HG03378 (cell line): Measurements from ENCODE around the gene VSIG10L2.
"Not testable (repeated sequence)": the region's sequence is repeated elsewhere in the genome, so short reads cannot be mapped to it uniquely, and the experiment has no call there.

Experiments
- ATAC-seq: cut with Tn5 transposase; IDR thresholded peaks from one replicate; pipeline ENCODE4 v1.9.1; 2021; ENCODE audit warnings: mild to moderate bottlenecking, moderate library complexity; ENCODE audit not compliant: unreplicated experiment

Gene VSIG10L2

GRCh38 chr11:125945797-125946520 is at the start of gene VSIG10L2:
TSS of gene VSIG10L2 (plus strand) at chr11:125946044. CDS start at chr11:125946056, 12 bp downstream.
- no peak for ATAC-seq

GRCh38 chr11:125901872-125902271 is 44.0 kb upstream of the VSIG10L2 start:
- ATAC-seq: no peak

- no peak for ATAC-seq
Observed at GRCh38 chr11:125902277-125902926, 43.4 kb upstream of the VSIG10L2 start.

DNA sequence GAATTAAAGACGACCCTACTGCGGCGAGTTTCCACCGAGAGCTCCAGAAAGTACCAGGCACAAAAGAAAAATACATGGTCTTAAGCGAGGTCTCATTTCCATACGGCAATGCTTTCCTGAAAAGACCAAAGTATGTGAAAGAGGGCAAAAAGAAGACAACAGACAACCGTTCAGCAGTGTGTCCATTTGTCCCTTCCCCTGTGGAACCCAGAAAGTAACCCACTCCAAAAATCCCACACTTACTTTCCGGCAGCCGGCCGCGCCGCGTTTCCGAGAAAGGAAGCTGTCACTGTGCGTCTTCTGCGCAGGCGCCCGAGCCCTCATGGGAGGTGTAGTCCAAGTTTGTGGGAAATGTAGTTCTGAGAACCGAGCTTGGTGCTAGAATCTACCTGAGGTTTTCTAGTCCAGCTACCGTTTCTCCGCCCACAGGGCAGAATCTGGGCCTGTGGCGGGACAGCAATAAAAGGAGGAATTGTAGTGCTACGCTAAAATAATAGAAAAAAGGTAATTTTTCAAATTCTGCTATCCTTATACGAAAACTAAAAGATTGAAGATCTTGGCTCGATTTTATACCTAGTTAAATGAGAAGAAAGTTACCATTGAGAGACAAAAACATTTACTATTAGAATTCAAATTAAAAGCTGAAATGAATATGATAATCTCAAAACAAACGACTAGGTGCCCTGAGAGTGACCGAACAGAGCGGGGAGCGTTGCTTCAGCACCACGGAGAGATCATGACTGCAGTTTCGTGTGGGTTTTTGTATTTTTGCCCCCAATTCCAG is 42.7 kb upstream of the VSIG10L2 start, which contains the start of gene PUS3:
Gene PUS3 (minus strand): TSS at position 280 of the 784 bp plus-strand sequence. CDS start 6,922 bp downstream, outside the sequence.
- ATAC-seq: peak; percentile 96

DNA sequence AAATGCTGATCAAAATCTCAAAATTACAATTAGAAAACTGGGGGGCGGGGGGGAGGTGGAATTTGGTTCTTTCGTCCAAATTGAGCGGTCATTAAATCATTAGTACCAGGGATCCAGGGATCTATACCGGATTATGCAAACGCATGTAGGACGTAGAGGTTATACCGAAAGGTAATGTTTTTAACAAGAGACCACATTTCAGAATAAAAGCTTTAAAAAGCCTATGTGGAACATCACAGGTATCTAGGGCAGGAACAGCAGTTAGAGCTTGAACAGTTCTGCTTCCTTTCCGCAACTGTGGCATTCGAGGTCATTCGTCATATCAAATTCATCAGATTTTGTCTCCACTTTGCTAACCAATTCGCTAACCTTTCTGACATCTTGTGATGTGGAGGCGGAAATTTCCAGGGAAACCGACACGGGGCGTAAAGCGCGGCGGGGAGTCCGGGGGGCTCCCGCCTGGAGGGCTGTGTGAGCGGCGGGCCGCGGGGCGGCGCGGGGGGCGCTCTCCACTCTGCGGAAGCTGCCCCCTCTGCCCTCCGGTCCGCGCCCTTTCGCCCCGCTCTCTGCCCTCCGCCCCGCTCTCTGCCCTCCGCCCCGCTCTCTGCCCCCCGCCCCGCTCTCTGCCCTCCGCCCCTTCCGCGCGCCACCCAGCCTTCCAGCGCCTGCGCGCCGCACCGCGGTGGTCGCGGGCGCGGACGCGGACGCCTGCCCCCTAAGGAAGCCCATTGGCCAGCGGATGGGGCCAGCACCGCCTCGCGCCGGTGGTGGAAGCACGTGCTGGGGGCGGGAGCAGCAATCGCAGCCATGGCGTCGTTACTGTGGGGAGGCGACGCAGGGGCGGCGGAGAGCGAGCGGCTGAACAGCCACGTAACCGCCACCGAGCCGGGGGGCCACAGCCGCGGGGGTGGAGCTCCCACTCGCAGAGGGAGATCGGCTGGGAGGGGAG is 41.9 kb upstream of the VSIG10L2 start, which contains the start of gene DDX25:
Gene DDX25 (plus strand): TSS at position 798 of the 949 bp plus-strand sequence. CDS start 10 bp downstream, at position 808.
- ATAC-seq: no peak

GRCh38 chr11:125904678-125905077 is 41.2 kb upstream of the VSIG10L2 start:
- no peak for ATAC-seq

DNA sequence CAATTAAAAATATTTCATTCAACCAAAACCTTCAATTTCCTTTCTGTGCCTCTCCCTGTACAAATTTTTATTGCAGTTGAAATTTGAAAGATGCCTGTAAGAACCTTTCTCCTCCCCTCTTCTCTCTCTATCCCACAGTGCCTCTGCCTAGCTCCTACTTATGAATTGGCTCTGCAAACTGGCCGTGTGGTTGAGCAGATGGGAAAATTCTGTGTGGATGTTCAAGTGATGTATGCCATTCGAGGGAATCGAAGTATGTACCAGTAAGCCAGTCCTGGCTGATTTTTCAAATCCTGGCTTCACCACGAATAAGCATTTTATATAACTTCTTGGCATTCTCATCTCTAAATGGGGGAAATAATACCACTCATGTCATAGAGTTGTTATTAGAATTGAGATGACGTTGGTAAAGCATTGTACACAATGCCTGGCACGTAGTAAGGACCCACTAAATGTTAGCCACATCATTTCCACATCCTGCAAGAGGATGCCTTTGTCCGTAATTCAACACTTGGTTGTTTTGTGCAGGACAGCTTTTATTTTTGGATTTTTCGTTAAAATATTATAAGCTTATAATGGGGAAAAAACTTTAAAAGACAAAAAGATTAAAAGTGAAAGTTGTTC is 35.5 kb upstream of the VSIG10L2 start:
- ATAC-seq: no peak

GRCh38 chr11:125914601-125915000 is 31.2 kb upstream of the VSIG10L2 start:
- not testable (repeated sequence) for ATAC-seq

- no peak for ATAC-seq
Observed at GRCh38 chr11:125916683-125917347, 29.0 kb upstream of the VSIG10L2 start.

GRCh38 chr11:125918140-125918840 is 27.6 kb upstream of the VSIG10L2 start:
- no peak for ATAC-seq

DNA sequence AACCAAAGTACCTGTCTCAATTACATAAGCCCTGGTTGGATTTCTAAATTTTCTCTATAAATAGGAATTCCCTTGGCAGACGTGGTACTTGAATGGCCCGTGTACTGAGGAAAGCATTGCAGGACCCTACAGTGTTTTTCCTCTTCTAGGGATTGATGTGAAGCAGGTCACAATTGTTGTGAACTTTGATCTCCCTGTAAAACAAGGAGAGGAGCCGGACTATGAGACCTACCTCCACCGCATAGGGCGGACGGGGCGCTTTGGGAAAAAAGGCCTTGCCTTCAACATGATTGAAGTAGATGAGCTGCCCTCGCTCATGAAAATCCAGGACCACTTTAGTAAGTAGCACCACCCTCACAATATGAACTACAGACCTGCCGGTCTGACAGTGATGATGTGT is 24.8 kb upstream of the VSIG10L2 start:
- no peak for ATAC-seq

- ATAC-seq: no peak
Observed at GRCh38 chr11:125922156-125922555, 23.7 kb upstream of the VSIG10L2 start.

DNA sequence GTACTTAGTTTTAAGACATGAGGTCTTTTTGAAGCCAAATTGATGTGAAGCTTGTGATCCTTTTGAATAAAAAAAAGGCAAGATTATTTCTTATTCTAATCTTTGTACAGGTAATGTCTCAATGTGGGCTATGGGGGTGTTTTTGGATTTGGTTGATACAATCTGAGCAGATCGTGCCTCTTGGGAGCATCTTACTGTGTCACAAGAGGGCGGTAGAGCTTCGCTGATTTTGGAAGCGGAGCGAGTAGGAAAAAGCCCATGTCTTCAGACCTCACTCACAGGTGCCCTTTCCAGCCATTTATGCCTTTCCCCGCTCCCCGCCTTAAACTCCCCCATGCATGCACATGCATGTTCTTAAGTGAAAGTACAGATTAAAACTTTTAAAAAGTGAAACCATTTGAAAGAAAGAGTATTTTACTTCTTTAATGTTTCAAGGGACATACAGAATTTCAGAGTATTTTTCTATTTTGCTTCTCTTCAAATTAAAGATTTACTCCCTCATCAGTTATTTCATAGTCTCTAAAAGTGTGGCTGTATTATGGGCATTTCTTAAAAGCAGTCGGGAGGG is 22.7 kb upstream of the VSIG10L2 start:
- no peak for ATAC-seq

- no peak for ATAC-seq
Observed at GRCh38 chr11:125923633-125924032, 22.2 kb upstream of the VSIG10L2 start.

DNA sequence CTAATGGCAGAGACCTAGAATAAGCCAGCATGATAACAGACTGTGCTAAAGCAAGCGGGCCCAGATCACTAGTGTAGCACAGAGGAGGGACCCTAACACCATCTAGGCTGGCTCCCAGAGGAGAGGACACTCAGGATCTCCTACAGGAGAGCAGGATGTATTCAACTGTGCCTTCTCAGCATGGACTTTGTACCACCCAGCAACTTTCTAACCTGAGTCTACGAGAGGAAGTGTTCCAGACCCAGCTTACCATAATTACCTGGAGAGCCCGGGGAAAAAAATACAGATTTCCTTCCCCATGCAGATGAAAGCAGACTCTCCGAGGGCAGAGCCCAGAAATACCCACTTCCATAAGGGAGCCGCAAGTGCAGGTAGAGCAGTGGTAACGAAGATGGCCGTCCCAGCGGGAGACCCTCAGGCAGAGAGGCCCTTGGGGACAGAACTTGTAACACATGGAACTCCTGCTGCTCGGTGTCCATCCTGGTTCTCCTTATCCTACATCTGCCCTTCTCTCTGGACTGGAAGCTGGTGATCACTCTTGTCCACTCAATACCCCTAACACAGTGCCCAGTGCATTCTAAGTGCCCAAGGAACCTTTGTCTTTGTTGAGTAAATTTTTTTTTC is 21.3 kb upstream of the VSIG10L2 start:
- ATAC-seq: no peak

GRCh38 chr11:125925247-125925740 is 20.6 kb upstream of the VSIG10L2 start:
- ATAC-seq: no peak

GRCh38 chr11:125925804-125926203 is 20.0 kb upstream of the VSIG10L2 start:
- no peak for ATAC-seq

- no peak for ATAC-seq
Observed at GRCh38 chr11:125926682-125927081, 19.2 kb upstream of the VSIG10L2 start.
